ENCODE results near the gene ST8SIA5.

ST8SIA5 gene

DNA sequence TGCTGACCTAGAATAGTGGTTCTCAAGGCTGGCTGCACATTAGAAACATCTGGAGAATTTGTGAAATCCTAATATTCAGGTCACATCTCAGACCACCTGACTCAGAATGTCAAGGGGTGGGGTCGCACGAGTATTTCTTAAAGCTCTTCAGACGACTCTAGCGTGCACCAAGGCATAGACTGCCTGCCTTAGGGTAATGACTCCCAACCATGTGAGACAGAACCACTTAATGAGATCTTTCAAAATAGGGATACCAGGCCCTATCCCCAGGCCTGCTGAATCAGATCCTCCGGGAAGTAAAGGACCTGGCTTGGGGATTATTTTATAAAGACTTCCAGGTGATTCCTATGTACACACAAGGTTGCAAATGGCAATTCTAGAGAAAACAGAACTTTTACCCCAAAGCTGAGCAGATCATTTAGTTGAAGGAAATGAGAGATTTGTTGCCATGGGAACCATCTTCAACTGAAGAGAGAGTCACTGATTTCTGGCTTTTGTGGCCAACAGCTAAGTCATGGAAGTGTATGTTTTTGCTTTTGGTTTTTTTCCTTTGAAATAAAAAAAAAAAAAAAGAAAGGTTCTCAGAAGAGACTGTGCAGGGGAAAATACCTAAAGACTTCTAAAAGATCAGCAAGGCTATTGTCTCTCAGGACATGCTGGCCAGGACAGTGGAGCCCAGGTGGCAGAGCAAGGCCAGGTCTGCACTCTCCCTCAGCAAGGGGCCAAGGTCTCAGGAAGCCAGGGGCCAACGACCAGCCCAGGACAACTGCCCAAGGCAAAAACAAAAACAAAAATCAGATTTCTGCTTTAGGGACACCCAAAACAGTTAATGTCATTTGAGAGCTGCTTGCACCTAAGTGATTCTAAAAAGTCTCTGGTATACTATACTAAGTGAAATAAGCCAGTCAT lies 84.5 kb downstream of the ST8SIA5 start:
- DNase-seq (ENCODE audit: low read depth in 2 of 2), result no peak

DNA sequence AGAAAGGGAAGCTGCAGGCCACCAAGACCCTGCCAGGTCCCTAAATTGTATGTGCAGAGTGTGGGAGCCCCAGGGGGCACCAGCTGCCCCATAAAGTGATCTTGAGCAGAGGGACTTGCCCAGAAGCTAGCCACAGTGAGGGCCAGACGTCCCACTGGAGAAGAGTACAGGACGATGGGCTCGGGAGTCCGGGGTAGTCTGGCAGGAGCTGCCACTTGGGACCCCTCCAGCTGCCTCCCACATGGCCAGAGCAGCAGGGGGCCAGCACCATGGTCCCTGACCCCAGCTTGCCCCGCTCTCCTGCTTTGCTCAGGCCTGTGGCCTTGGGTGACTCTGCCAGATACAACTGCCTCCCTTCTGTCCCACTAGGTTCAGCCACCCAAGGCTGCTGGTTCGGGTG lies 88.2 kb downstream of the ST8SIA5 start:
- no peak for DNase-seq (ENCODE audit: low read depth in 2 of 2)

- DNase-seq (ENCODE audit: low read depth in 2 of 2), result no peak
Observed at GRCh38 chr18:46668135-46668534, 88.7 kb downstream of the ST8SIA5 start.

GRCh38 chr18:46663539-46663938 lies 93.3 kb downstream of the ST8SIA5 start:
- DNase-seq (ENCODE audit: low read depth in 2 of 2), result no peak

GRCh38 chr18:46660957-46661749 lies 95.7 kb downstream of the ST8SIA5 start:
- DNase-seq (ENCODE audit: low read depth in 2 of 2), result no peak

GRCh38 chr18:46659484-46659883 lies 97.4 kb downstream of the ST8SIA5 start:
- DNase-seq (ENCODE audit: low read depth in 2 of 2), result no peak

- DNase-seq (ENCODE audit: low read depth in 2 of 2), result no peak
Observed at GRCh38 chr18:46657115-46657955, 99.5 kb downstream of the ST8SIA5 start, which contains the start of gene LOXHD1. Gene LOXHD1 (minus strand): TSS chr18:46657220. CDS start chr18:46657033, 187 bp downstream.

GRCh38 chr18:46656326-46657114 lies 100.3 kb downstream of the ST8SIA5 start:
- DNase-seq (ENCODE audit: low read depth in 2 of 2), result no peak

GRCh38 chr18:46652372-46652771 lies 104.5 kb downstream of the ST8SIA5 start:
- DNase-seq (ENCODE audit: low read depth in 2 of 2), result no peak

GRCh38 chr18:46650681-46651080 lies 106.2 kb downstream of the ST8SIA5 start:
- DNase-seq (ENCODE audit: low read depth in 2 of 2), result no peak

DNA sequence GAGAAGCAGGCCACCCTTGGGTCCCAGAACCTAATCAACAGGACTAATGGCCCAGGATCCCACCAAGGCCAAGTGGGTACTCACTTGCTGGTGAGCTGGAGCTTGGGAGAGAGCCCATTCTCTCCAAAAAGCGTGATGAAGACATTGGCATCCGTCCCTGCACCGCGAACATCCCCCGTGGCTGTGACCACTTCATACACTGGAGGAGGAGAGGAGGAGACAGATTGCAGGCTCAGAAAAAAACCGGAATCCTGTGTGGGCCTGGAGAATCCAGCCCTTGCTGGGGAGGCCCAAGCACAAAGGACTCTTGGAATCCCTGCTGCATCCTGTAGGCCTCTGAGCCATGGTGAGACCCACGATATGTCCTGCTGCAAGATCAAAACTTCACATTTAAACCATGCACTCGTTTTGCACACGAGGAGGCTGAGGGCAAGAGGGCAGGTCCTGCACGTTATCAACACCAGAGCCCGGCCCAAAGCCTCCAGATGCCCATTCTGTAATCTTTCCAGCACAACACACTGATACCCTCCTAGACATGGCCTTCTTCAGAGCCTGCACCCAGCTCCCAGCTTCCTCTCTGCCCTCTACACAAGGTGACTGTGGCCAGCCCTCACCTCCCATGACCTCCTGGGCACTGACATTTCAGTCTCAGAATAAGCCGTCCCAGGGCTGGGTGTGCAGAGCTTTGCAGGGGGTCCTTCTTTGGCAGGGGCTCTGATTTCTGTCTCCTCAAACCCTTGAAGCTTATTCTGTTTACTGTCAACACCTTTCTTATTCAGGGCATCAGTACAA lies 107.6 kb downstream of the ST8SIA5 start:
- no peak for DNase-seq (ENCODE audit: low read depth in 2 of 2)

DNA sequence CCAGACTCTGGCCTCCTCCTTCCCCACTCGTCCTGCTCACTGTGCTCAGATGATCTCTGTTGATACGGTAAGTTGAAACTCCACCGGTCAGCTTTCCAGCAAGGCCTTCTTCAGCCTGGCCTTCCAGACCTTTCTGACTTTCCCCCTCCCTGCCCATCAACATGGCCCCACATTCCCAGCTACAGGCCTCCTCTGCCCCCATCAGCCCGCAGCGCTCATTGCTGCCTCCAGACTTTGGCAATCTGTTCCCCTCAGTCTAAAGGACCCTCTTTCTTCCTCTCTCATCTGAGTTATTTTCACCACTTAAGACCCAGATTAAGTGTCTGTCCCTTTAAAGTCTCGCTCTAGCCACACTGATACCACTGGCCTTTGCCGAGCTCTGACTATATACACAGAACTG lies 110.4 kb downstream of the ST8SIA5 start:
- DNase-seq (ENCODE audit: low read depth in 2 of 2), result no peak

DNA sequence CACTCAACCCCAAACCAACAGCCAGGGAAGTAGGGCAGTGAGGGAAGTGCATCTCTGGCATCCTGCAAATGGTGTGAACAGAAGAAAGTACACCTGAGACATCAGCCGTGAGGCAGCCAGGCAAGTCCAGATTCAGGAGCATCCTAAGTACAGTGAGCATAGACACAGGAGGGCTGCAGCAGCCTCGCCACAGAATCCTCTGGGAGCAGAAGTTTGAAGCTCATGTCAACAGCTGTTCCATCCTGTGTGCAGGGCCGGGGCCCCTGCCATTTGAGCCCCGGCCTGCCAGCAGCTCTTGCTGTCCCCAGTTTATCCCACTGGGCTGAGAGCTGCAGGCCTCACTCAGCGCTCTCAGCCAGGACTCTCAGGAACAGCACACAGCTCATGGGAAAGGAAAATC lies 114.3 kb downstream of the ST8SIA5 start:
- DNase-seq (ENCODE audit: low read depth in 2 of 2), result no peak

- no peak for DNase-seq (ENCODE audit: low read depth in 2 of 2)
Observed at GRCh38 chr18:46641917-46642316, 114.9 kb downstream of the ST8SIA5 start.

DNA sequence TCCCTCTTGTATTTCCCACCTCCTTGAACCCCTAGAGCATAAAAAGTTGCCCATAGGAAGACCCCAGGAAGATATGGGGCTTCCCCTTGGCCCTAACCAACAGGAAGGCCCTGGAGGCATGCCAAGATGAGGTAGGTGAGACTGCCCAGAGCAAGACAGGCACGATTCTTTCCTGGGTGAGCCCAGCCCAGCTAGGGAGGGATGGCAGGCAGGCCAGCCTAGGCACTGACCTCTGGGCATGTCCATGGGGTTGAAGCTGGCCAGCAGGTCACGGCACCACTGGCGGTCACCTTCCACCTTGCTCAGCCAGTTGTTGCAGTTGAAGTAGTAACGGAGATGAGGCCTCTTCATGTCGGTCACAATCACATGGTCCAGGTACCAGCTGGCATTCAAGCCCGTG lies 117.5 kb downstream of the ST8SIA5 start:
- DNase-seq (ENCODE audit: low read depth in 2 of 2), result no peak

GRCh38 chr18:46636040-46636630 lies 120.7 kb downstream of the ST8SIA5 start:
- no peak for DNase-seq (ENCODE audit: low read depth in 2 of 2)

DNA sequence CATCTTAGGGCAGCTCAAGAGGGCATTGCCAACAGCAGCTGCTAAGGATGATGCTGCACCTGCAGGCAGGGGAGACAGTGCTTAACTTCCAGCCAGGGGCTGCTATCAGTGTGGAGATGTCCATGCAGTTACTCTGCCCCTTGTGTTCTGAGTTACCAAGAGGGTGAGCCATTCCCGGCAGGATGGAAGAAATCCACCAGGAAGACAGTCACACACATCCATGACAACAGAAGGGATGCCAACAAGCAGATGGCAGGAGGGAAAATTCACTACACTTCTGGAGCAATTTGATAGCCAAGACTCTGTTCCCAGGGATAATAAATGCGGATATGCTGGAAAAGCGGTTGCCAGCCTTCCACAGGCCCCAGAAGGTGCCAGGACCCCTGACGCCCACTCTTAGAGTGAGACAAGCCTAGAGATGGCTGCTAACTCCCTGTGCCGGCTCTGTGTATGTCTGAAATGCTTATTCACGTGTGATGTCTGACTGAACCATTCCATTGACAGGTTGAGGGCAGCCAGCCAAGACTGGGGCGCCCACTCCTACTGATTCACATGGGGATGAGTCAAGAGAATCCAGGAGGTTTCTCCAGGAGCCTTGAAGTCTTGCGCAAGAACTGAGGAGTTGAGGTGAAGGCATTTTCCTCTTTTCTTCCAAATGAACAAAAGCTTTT lies 124.3 kb downstream of the ST8SIA5 start:
- DNase-seq (ENCODE audit: low read depth in 2 of 2), result no peak

DNA sequence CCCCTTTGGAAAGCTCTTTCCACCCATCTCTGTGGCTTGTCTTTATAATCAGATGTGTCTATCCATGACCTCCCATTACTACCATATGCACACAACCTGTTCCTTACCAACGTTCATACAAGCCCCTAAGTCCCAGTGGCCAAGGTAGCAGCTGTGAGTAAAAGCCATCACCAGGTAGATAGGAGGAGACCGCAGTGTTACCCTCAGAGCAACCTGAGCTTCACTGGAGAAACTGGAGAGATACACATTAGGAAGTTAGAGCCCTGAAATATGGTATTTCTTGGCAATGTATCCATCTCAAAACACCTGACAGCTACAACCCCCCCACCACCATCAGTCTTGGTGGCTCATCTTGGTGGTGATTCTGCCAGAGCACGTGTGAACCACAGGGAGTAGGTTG lies 125.9 kb downstream of the ST8SIA5 start:
- no peak for DNase-seq (ENCODE audit: low read depth in 2 of 2)

- DNase-seq (ENCODE audit: low read depth in 2 of 2), result no peak
Observed at GRCh38 chr18:46630160-46630559, 126.7 kb downstream of the ST8SIA5 start.

Data from stimulated activated CD8-positive, alpha-beta memory T cell treated with anti-CD3 and anti-CD28 coated beads, Interleukin-7, amount 100 ng/mL, for 4 hours (primary cell).